Spleen (tissue), 13 donors: ENCODE data around the gene LRRC37A3. TPM values are rescaled to one million over a fixed set of nuclear protein-coding genes. Genes with fewer than 3 reads are reported as not detected.
"Not testable (repeated sequence)": the region's sequence is repeated elsewhere in the genome, so short reads cannot be mapped to it uniquely, and the experiment has no call there.

Source experiments
- DNase-seq: peaks from one replicate; pipeline ENCODE4 v3.0.0-alpha.2; 2020
- H3K27ac ChIP-seq, 8 donors: fragments of 200-600 bp; sonication (generic) in 7 of 8; 1 replicate in 4 of 8; 2 replicates in 4 of 8; pipeline versions ENCODE4 v1.5.0 to v1.8.0; 2016 to 2021; ENCODE audit warnings: inconsistent platforms in 4 of 8, mild to moderate bottlenecking in 4 of 8, moderate library complexity in 1 of 8
- H3K27me3 ChIP-seq, 7 donors: fragments of 200-600 bp; sonication (generic) in 6 of 7; replicated peaks in 1 of 7; 1 replicate in 4 of 7; 2 replicates in 3 of 7; pipeline versions ENCODE4 v1.5.0 to v1.8.0; 2016 to 2021; ENCODE audit warnings: inconsistent platforms in 3 of 7, mild to moderate bottlenecking in 1 of 7
- H3K36me3 ChIP-seq, 6 donors: fragments of 200-600 bp; sonication (generic) in 5 of 6; 1 replicate in 4 of 6; 2 replicates in 2 of 6; pipeline versions ENCODE4 v1.5.0 to v1.8.0; 2016 to 2021; ENCODE audit warnings: inconsistent platforms in 2 of 6
- H3K4me1 ChIP-seq, 6 donors: fragments of 200-600 bp; sonication (generic) in 5 of 6; 1 replicate in 3 of 6; 2 replicates in 3 of 6; pipeline versions ENCODE4 v1.5.0 to v1.8.0; 2016 to 2021; ENCODE audit warnings: inconsistent platforms in 3 of 6
- H3K4me3 ChIP-seq, 8 donors: fragments of 200-600 bp; sonication (generic) in 7 of 8; 1 replicate in 4 of 8; 2 replicates in 4 of 8; pipeline versions ENCODE4 v1.5.0 to v1.8.0; 2016 to 2021; ENCODE audit warnings: inconsistent platforms in 4 of 8, mild to moderate bottlenecking in 4 of 8, moderate library complexity in 2 of 8
- H3K9me3 ChIP-seq, 8 donors: fragments of 200-600 bp; sonication (generic) in 7 of 8; 1 replicate in 4 of 8; 2 replicates in 4 of 8; pipeline versions ENCODE4 v1.5.0 to v1.8.0; 2016 to 2021; ENCODE audit warnings: inconsistent platforms in 4 of 8
- CTCF ChIP-seq, 11 experiments: fragments of 200-600 bp in 7 of 11; fragments of 450-650 bp in 4 of 11; sonication (generic) in 4 of 11; IDR thresholded peaks in 8 of 11; conservative IDR thresholded peaks in 3 of 11; 1 replicate in 7 of 11; 2 replicates in 4 of 11; pipeline versions ENCODE4 v1.4.0 to v1.8.0; 2016 to 2021; ENCODE audit warnings: antibody characterized with exemption in 11 of 11, inconsistent platforms in 4 of 11, mild to moderate bottlenecking in 1 of 11
- POLR2A ChIP-seq, 3 donors: fragments of 450-650 bp; IDR thresholded peaks; one replicate each; pipeline ENCODE4 v1.5.1; 2017; ENCODE audit warnings: antibody characterized with exemption in 3 of 3, mild to moderate bottlenecking in 1 of 3
- POLR2AphosphoS5 ChIP-seq, 3 donors: sonication (generic); formaldehyde crosslinking; IDR thresholded peaks; one replicate each; pipeline ENCODE4 v1.5.1; 2017; ENCODE audit warnings: antibody characterized with exemption in 3 of 3
- WGBS, 5 donors: extraction: QIAGEN DNeasy Blood & Tissue Kit in 3 of 5; methylation state at CpG; one replicate each; pipeline versions ENCODE4 v1.1.5 to v1.1.7; 2013 to 2018; 5-methylcytosine and 5-hydroxymethylcytosine counted together
- intact Hi-C: fragments of 100-400 bp; cut with DNase I; formaldehyde crosslinking; loops from one replicate; pipeline ENCODE4 v1.15.0; 2023; ENCODE audit warnings: low total_unique reads
- long read RNA-seq, 2 donors: transcript quantifications; one replicate each; lab custom pipeline, GENCODE V29; 2026
- polyA plus RNA-seq, 3 donors: library from polyadenylated mRNA; stranded (reverse); fragments of 200-250 nt; gene quantifications; one replicate each; pipeline ENCODE4 v1.2.1, GENCODE V29; 2013
- total RNA-seq, 7 donors: library from RNA; depleted of rRNA in 3 of 7; stranded (reverse); fragments of >200 nt in 3 of 7; fragmentation: NEBNext Ultra II Directional in 4 of 7; extraction: Animal tissue kit (Norgen Biotek cat#: 25700) in 4 of 7; gene quantifications; one replicate each; pipeline versions ENCODE4 v1.1.0 to v1.2.1, GENCODE V29; 2016 to 2021
- donor health status: healthy with polysubstance abuse.
- donor health status: DM: no; HTN: no; CAD: no; lungs with moderate emphysema.
- donor health status: DM: no; HTN: no; CAD: no.
- donor health status: Bipolar disorder and iron deficiency.
- donor health status: healthy.
- donor health status: DM: no; HTN: no; CAD: no.
- donor health status: DM: yes; HTN: yes; CAD: no.

Gene LRRC37A3
- total RNA-seq (10 to 100 TPM in 5 of 7 donors, 1 to 10 TPM in 2; 7.6 to 44.8 (median 19.3) TPM), polyA plus RNA-seq (1 to 10 TPM; 1.8 to 2.8 (median 2.4) TPM)
- long read RNA-seq, donor 1 = 0 reads
- long read RNA-seq, donor 2 = 0 reads

- TF ChIP-seq CTCF (IDR thresholded peaks at IDR 0.05 in 8 of 11, conservative IDR thresholded peaks at IDR 0.05 in 3 of 11) (peak; percentile 79 to 100 (median 99)), POLR2AphosphoS5 (IDR thresholded peaks at IDR 0.05) (peak; percentile 93 to 96 (median 93)), POLR2A (IDR thresholded peaks at IDR 0.05) (peak in 2 of 3 donors; percentile 54 to 76)
Observed at GRCh38 chr17:64919289-64920025, at the start of gene LRRC37A3. Gene LRRC37A3, minus strand, starts transcription at chr17:64919478. Its CDS starts 22,221 bp downstream, at chr17:64897257.

DNA sequence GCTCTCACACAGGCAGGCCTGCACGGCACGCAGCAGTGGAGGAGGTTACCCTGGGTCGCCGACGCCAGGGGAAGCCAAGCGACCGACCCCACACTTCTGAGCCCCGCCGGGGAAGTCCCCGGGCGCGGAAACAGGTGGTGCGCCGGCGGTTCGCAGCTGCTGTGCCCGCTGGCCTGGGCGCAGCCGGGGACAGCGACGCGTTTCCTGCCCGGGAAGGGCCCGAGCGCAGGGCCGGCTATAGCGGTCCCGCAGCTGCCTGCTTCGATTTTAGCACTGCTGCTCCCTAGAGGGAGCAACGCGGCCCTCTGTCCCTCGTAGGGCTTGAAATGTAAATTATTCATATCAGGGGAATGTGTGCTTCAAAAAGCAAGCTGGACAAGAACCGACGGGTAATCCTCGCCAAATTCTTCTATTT is 46.6 kb upstream of the LRRC37A3 start:
- H3K27me3 ChIP-seq, H3K9me3 ChIP-seq, H3K36me3 ChIP-seq, intact Hi-C loops: not testable (repeated sequence)
- TF ChIP-seq CTCF (IDR thresholded peaks at IDR 0.05 in 8 of 11, conservative IDR thresholded peaks at IDR 0.05 in 3 of 11) (peak in 6 of 11 experiments; percentile 40 to 61 (median 50)), POLR2AphosphoS5 (IDR thresholded peaks at IDR 0.05) (peak; percentile 90 to 94 (median 94))
- WGBS, 5 donors = 0% methylated on average over 6 to 35 of the region's 35 CpGs
- Histone ChIP-seq H3K4me3 (peak overlapping the region in 6 of 8 donors; percentile 7 to 55 (median 17)), H3K27ac (peak overlapping the region; percentile 50 to 85 (median 77)), H3K4me1 (peaks cover 11 to 82% (median 50%) of the 10 kb centered on the region in 6 donors)
- DNase-seq = peak; percentile 98

More at GRCh38 chr17:64919289-64920025, at the start of gene LRRC37A3:
- H3K9me3 ChIP-seq, intact Hi-C loops, H3K36me3 ChIP-seq, H3K27me3 ChIP-seq: not testable (repeated sequence)
- H3K27ac ChIP-seq = peak within 1 kb of the TSS; percentile 80 to 99 (median 96)
- H3K4me3 ChIP-seq = peak within 1 kb of the TSS; percentile 27 to 79 (median 58)
- 1 to 2% (median 2%) methylated on average over 49 to 70 of the region's 70 CpGs for WGBS, 5 donors
- H3K4me1 ChIP-seq = peaks cover 4 to 45% (median 26%) of the 10 kb centered on the region in 6 donors
- DNase-seq = peak; percentile 100

DNA sequence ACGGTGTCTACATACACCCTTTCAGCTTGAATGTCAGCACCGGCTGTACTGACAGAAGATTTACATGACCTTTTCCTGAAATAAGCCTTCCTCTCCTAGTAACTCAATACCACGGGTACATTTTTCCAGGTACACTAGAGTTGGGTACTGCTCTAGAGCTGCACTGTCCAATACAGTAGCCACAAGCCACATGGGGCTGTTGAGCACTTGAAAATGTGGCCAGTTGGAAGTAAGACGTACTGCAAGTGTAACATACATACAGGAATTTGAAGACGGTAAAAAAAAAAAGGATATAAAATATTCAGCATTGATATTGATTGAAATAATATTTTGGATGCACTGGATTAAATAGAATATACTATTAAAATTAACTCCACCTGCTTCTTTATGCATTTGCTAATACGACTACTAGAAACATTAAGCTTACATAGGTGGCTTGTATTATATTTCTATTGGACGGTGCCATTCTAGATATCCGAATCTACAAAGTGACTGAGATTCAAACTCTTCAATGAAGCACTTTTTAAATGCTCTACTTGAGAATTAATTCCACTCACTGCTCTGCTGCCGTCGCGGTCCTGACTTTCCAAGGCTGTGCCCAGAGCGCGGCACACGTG is 46.1 kb upstream of the LRRC37A3 start:
- 29 to 52% (median 39%) methylated on average over 8 to 11 of the region's 14 CpGs for WGBS, 5 donors
- H3K27ac ChIP-seq = peak overlapping the region; percentile 50 to 85 (median 77)

DNA sequence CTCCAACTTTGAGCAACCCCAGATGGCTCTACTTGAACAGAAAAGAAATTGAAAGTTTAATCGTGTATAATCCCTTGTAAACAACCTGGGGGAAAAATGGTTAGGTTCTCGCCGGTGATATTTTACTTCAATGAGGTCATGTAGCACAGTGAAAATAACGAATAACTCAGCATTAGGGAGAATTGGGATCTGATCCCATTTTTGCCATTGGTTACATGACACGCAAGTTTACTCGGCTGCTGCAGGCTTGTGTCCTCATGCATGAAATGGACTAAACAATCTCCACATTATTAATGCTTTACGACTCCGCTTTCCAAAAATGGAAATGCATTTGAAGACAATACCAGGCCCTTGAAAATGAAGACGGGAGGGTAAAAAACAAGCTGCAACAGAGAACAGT is 45.5 kb upstream of the LRRC37A3 start:
- no peak for DNase-seq
- no peak for TF ChIP-seq CTCF (IDR thresholded peaks at IDR 0.05 in 8 of 11, conservative IDR thresholded peaks at IDR 0.05 in 3 of 11)
- no peak for TF ChIP-seq POLR2AphosphoS5 (IDR thresholded peaks at IDR 0.05)
- TF ChIP-seq POLR2A (IDR thresholded peaks at IDR 0.05) = no peak
- Histone ChIP-seq H3K27ac (no peak overlapping the region), H3K9me3 (no peaks in the 10 kb centered on the region), H3K4me3 (no peak overlapping the region), H3K36me3 (no peaks in the 10 kb centered on the region), H3K27me3 (no peaks in the 10 kb centered on the region), H3K4me1 (peaks cover 11 to 71% (median 48%) of the 10 kb centered on the region in 6 donors)
- intact Hi-C loops = no loop called here
- 80 to 87% (median 85%) methylated on average over 8 to 9 of the region's 9 CpGs for WGBS, 5 donors

More for the DNA sequence above, 46.1 kb upstream of the LRRC37A3 start:
- H3K36me3 ChIP-seq, H3K27me3 ChIP-seq, H3K9me3 ChIP-seq, DNase-seq, intact Hi-C loops: not testable (repeated sequence)
- H3K4me1 ChIP-seq = peaks cover 11 to 76% (median 50%) of the 10 kb centered on the region in 6 donors
- peak overlapping the region in 6 of 8 donors; percentile 7 to 55 (median 17) for H3K4me3 ChIP-seq

- H3K36me3 ChIP-seq, H3K4me3 ChIP-seq, intact Hi-C loops, H3K27me3 ChIP-seq, H3K27ac ChIP-seq, H3K9me3 ChIP-seq, DNase-seq: not testable (repeated sequence)
- H3K4me1 ChIP-seq = peaks cover 11 to 61% (median 39%) of the 10 kb centered on the region in 6 donors
- WGBS, 5 donors = 84 to 95% (median 89%) methylated on average over 2 of the region's 2 CpGs
Observed at GRCh38 chr17:64963814-64964213, 44.5 kb upstream of the LRRC37A3 start.
